ENCODE measurements around the gene MACROH2A1. TPM values are rescaled to one million over a fixed set of nuclear protein-coding genes. Genes with fewer than 3 reads are reported as not detected.

MACROH2A1 gene
- polyA plus RNA-seq, 1 of the 3 experiments (the other 2 are of a cell fraction), result 165 TPM

GRCh38 chr5:135341696-135342550, 57.1 kb downstream of the MACROH2A1 start:
- Histone ChIP-seq H3K9ac (no peak overlapping the region), H3K36me3 (replicated peaks in 1 of 2; ENCODE audit: control insufficient read depth in 1 of 2, insufficient read depth in 2 of 2, low read length in 1 of 2) (peaks cover 40 to 96% of the 10 kb centered on the region in 2 experiments), H3K4me3 (ENCODE audit: low read depth in 2 of 2, low read length in 1 of 2) (no peak overlapping the region), H3K9me3 (no peaks in the 10 kb centered on the region), H2AFZ (ENCODE audit: low read depth) (no peak overlapping the region), H3K27me3 (ENCODE audit: insufficient read depth) (no peaks in the 10 kb centered on the region), H4K20me1 (ENCODE audit: insufficient read depth) (no peaks in the 10 kb centered on the region), H3K9me2 (no peaks in the 10 kb centered on the region), H3K27ac (ENCODE audit: low read depth in 2 of 2, low read length in 1 of 2) (peak overlapping the region in 1 of 2 experiments; percentile 81; a peak in 2 of 4 replicates), H3K79me2 (ENCODE audit: insufficient read depth) (no peaks in the 10 kb centered on the region; the same call in 1 of the 2 replicates), H3K4me2 (no peak overlapping the region), H3K4me1 (ENCODE audit: control insufficient read depth in 1 of 2, insufficient read depth in 2 of 2, low read depth in 1 of 2, low read length in 1 of 2) (peaks cover 7 to 44% of the 10 kb centered on the region in 2 experiments), H3F3A (replicated peaks; ENCODE audit: insufficient read depth) (no peaks in the 10 kb centered on the region)
- ChIA-PET CTCF (interaction anchor here (1.2 to 2.4 kb wide), 3 partner anchors 15 to 210 kb away, joined by 4 to 16 read pairs (median 4); no protein-coding TSS in a partner anchor), POLR2A (interaction anchor here (1.0 kb wide), 1 partner anchor 496 kb away, joined by 3 read pairs; the partner anchor contains the start of gene C5orf24)
- WGBS (ENCODE audit: low lambda C conversion rate), result 93% methylated on average over 6 of the region's 7 CpGs
- DNase-seq, result no peak
- TF ChIP-seq JUND (IDR thresholded peaks at IDR 0.05), result no peak

GRCh38 chr5:135341016-135341666, 57.9 kb downstream of the MACROH2A1 start:
- peaks cover 40 to 97% of the 10 kb centered on the region in 2 experiments for H3K36me3 ChIP-seq (replicated peaks in 1 of 2; ENCODE audit: control insufficient read depth in 1 of 2, insufficient read depth in 2 of 2, low read length in 1 of 2)

GRCh38 chr5:135340568-135340967, 58.5 kb downstream of the MACROH2A1 start:
- ChIA-PET CTCF (interaction anchor here (0.9 to 2.4 kb wide), 7 partner anchors 9 to 149 kb away, joined by 3 to 16 read pairs (median 3); no protein-coding TSS in a partner anchor), POLR2A (no interaction called here)
- peaks cover 7 to 58% of the 10 kb centered on the region in 2 experiments for H3K4me1 ChIP-seq (ENCODE audit: control insufficient read depth in 1 of 2, insufficient read depth in 2 of 2, low read depth in 1 of 2, low read length in 1 of 2)
- H2AFZ ChIP-seq (ENCODE audit: low read depth), result no peak overlapping the region
- H3K27ac ChIP-seq (ENCODE audit: low read depth in 2 of 2, low read length in 1 of 2), result peak overlapping the region in 1 of 2 experiments; percentile 81; a peak in 2 of 4 replicates
- peaks cover 40 to 98% of the 10 kb centered on the region in 2 experiments for H3K36me3 ChIP-seq (replicated peaks in 1 of 2; ENCODE audit: control insufficient read depth in 1 of 2, insufficient read depth in 2 of 2, low read length in 1 of 2)
- no peaks in the 10 kb centered on the region for H4K20me1 ChIP-seq (ENCODE audit: insufficient read depth)
- H3K9me3 ChIP-seq, result no peaks in the 10 kb centered on the region
- H3F3A ChIP-seq (replicated peaks; ENCODE audit: insufficient read depth), result no peaks in the 10 kb centered on the region
- H3K4me3 ChIP-seq (ENCODE audit: low read depth in 2 of 2, low read length in 1 of 2), result no peak overlapping the region
- TF ChIP-seq CTCF (IDR thresholded peaks at IDR 0.05) (no peak), FOXJ3 (CRISPR knock-in tag; IDR thresholded peaks at IDR 0.05) (0 out of 2 replicates have a peak, but pooled peaks have one; percentile 51), RCOR1 (IDR thresholded peaks at IDR 0.05; ENCODE audit: low read length) (peak; percentile 8; the same call in 1 of the 2 replicates)
- peak; percentile 70 for DNase-seq
- no peaks in the 10 kb centered on the region for H3K27me3 ChIP-seq (ENCODE audit: insufficient read depth)
- H3K9ac ChIP-seq, result no peak overlapping the region
- no peaks in the 10 kb centered on the region for H3K9me2 ChIP-seq
- 49% methylated on average over 2 of the region's 2 CpGs for WGBS (ENCODE audit: low lambda C conversion rate)
- H3K4me2 ChIP-seq, result no peak overlapping the region
- no peaks in the 10 kb centered on the region; the same call in 1 of the 2 replicates for H3K79me2 ChIP-seq (ENCODE audit: insufficient read depth)

More at GRCh38 chr5:135341016-135341666, 57.9 kb downstream of the MACROH2A1 start:
- ChIA-PET POLR2A (interaction anchor here (1.0 kb wide), 1 partner anchor 496 kb away, joined by 3 read pairs; the partner anchor contains the start of gene C5orf24), CTCF (interaction anchor here (0.9 to 2.4 kb wide), 8 partner anchors 8 to 211 kb away, joined by 3 to 16 read pairs (median 4); no protein-coding TSS in a partner anchor)
- peak overlapping the region in 1 of 2 experiments; percentile 81; a peak in 2 of 4 replicates for H3K27ac ChIP-seq (ENCODE audit: low read depth in 2 of 2, low read length in 1 of 2)
- no peaks in the 10 kb centered on the region for H3K9me2 ChIP-seq
- no peaks in the 10 kb centered on the region for H4K20me1 ChIP-seq (ENCODE audit: insufficient read depth)
- TF ChIP-seq RCOR1 (IDR thresholded peaks at IDR 0.05; ENCODE audit: low read length), result peak; percentile 36; the same call in 1 of the 2 replicates
- TF ChIP-seq GATA2 (CRISPR knock-in tag; IDR thresholded peaks at IDR 0.05), result peak; percentile 76
- TF ChIP-seq EP300 (IDR thresholded peaks at IDR 0.05; ENCODE audit: borderline replicate concordance in 1 of 2, low read depth in 1 of 2, low read length in 1 of 2), result 0 out of 4 replicates have a peak, but pooled peaks of 1 of the 2 experiments have one; percentile 49
- TF ChIP-seq FOXJ3 (CRISPR knock-in tag; IDR thresholded peaks at IDR 0.05), result no peak
- no peaks in the 10 kb centered on the region for H3F3A ChIP-seq (replicated peaks; ENCODE audit: insufficient read depth)
- H2AFZ ChIP-seq (ENCODE audit: low read depth), result no peak overlapping the region
- 78% methylated on average over 5 of the region's 5 CpGs for WGBS (ENCODE audit: low lambda C conversion rate)
- H3K9ac ChIP-seq, result no peak overlapping the region
- H3K27me3 ChIP-seq (ENCODE audit: insufficient read depth), result no peaks in the 10 kb centered on the region
- no peaks in the 10 kb centered on the region; the same call in 1 of the 2 replicates for H3K79me2 ChIP-seq (ENCODE audit: insufficient read depth)
- peaks cover 7 to 52% of the 10 kb centered on the region in 2 experiments for H3K4me1 ChIP-seq (ENCODE audit: control insufficient read depth in 1 of 2, insufficient read depth in 2 of 2, low read depth in 1 of 2, low read length in 1 of 2)
- H3K4me3 ChIP-seq (ENCODE audit: low read depth in 2 of 2, low read length in 1 of 2), result no peak overlapping the region
- H3K9me3 ChIP-seq, result no peaks in the 10 kb centered on the region
- DNase-seq, result peak; percentile 68
- H3K4me2 ChIP-seq, result no peak overlapping the region

All from SK-N-SH (cell line).